ENCODE data around the gene TMEM8B. TPM values are rescaled to one million over a fixed set of nuclear protein-coding genes. Genes with fewer than 3 reads are reported as not detected.

TMEM8B gene
- total and polyA plus RNA-seq, 9 of the 15 experiments (the other 6 are each of a cell fraction or from before 2014, with no cell fraction given): 0.01 to 2.2 (median 1.1) TPM

DNA sequence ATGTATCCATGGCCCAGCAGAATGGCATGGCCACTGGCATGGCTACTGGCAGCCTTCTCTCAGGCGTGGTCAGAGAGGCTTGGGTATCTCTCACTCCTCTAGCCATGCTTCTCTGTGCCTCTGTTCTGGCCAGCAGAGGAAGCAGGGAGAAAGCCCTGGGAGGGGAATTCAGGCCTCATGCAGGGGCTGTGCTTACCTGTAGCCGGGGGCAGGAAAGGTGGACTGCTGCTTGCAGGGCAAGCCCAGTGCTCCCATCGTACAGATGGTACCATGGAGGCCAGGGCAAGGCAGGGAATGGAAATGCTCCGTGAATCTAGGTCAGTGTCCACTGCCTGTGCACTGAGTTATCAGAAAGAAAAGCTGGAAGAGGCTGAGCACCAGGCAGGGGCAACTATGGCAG is 38.5 kb downstream of the TMEM8B start:
- H3K79me2 ChIP-seq (ENCODE audit: control insufficient read depth, insufficient read depth, low read length): no peaks in the 10 kb centered on the region
- no peaks in the 10 kb centered on the region for H3K36me3 ChIP-seq (ENCODE audit: control insufficient read depth, insufficient read depth, low read length)
- 15% methylated on average over 4 of the region's 4 CpGs for WGBS (ENCODE audit: insufficient coverage, low coverage, missing lambda C conversion rate)
- no peak overlapping the region for H2AFZ ChIP-seq (ENCODE audit: low read depth, low read length)
- H3K27ac ChIP-seq (ENCODE audit: extremely low read depth, low read depth, low read length): no peak overlapping the region
- BruUV-seq (replicated peaks): no TSS peak
- in situ Hi-C loops (cut with MboI) (no loop called here), intact Hi-C loops (cut with micrococcal nuclease) (no loop called here)
- POLR2A ChIA-PET: no interaction called here
- no peak overlapping the region for H3K9ac ChIP-seq (ENCODE audit: insufficient read depth in 1 of 2, low read depth in 2 of 2, low read length in 2 of 2)
- no peak for DNase-seq (ENCODE audit: extremely low read depth in 1 of 4, low spot score in 3 of 4)
- no peaks in the 10 kb centered on the region for H4K20me1 ChIP-seq (replicated peaks; ENCODE audit: control insufficient read depth, insufficient read depth, low read length)
- TF ChIP-seq POLR2H (tag; IDR thresholded peaks at IDR 0.05; ENCODE audit: low read depth) (no peak), NFATC3 (IDR thresholded peaks at IDR 0.05) (no peak), ZNF408 (CRISPR knock-in tag; IDR thresholded peaks at IDR 0.05; ENCODE audit: low read depth) (no peak), ZNF23 (CRISPR knock-in tag; IDR thresholded peaks at IDR 0.05) (no peak), RBM17 (IDR thresholded peaks at IDR 0.05; ENCODE audit: borderline replicate concordance, low read depth, low read length) (no peak), ZNF165 (CRISPR knock-in tag; IDR thresholded peaks at IDR 0.05; ENCODE audit: borderline replicate concordance) (no peak), HNRNPK (IDR thresholded peaks at IDR 0.05; ENCODE audit: low read depth, low read length, poor library complexity, severe bottlenecking) (no peak), ZNF184 (CRISPR knock-in tag; IDR thresholded peaks at IDR 0.05) (no peak)
- TF ChIP-seq, protein P1, sequence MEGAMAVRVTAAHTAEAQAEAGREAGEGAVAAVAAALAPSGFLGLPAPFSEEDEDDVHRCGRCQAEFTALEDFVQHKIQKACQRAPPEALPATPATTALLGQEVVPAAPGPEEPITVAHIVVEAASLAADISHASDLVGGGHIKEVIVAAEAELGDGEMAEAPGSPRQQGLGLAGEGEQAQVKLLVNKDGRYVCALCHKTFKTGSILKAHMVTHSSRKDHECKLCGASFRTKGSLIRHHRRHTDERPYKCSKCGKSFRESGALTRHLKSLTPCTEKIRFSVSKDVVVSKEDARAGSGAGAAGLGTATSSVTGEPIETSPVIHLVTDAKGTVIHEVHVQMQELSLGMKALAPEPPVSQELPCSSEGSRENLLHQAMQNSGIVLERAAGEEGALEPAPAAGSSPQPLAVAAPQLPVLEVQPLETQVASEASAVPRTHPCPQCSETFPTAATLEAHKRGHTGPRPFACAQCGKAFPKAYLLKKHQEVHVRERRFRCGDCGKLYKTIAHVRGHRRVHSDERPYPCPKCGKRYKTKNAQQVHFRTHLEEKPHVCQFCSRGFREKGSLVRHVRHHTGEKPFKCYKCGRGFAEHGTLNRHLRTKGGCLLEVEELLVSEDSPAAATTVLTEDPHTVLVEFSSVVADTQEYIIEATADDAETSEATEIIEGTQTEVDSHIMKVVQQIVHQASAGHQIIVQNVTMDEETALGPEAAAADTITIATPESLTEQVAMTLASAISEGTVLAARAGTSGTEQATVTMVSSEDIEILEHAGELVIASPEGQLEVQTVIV (CRISPR knock-in tag; IDR thresholded peaks at IDR 0.05; ENCODE audit: borderline replicate concordance): no peak
- TF ChIP-seq, protein P2, sequence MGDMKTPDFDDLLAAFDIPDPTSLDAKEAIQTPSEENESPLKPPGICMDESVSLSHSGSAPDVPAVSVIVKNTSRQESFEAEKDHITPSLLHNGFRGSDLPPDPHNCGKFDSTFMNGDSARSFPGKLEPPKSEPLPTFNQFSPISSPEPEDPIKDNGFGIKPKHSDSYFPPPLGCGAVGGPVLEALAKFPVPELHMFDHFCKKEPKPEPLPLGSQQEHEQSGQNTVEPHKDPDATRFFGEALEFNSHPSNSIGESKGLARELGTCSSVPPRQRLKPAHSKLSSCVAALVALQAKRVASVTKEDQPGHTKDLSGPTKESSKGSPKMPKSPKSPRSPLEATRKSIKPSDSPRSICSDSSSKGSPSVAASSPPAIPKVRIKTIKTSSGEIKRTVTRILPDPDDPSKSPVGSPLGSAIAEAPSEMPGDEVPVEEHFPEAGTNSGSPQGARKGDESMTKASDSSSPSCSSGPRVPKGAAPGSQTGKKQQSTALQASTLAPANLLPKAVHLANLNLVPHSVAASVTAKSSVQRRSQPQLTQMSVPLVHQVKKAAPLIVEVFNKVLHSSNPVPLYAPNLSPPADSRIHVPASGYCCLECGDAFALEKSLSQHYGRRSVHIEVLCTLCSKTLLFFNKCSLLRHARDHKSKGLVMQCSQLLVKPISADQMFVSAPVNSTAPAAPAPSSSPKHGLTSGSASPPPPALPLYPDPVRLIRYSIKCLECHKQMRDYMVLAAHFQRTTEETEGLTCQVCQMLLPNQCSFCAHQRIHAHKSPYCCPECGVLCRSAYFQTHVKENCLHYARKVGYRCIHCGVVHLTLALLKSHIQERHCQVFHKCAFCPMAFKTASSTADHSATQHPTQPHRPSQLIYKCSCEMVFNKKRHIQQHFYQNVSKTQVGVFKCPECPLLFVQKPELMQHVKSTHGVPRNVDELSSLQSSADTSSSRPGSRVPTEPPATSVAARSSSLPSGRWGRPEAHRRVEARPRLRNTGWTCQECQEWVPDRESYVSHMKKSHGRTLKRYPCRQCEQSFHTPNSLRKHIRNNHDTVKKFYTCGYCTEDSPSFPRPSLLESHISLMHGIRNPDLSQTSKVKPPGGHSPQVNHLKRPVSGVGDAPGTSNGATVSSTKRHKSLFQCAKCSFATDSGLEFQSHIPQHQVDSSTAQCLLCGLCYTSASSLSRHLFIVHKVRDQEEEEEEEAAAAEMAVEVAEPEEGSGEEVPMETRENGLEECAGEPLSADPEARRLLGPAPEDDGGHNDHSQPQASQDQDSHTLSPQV (IDR thresholded peaks at IDR 0.05): no peak
- ATAC-seq: no peak
- H3K4me2 ChIP-seq (ENCODE audit: insufficient read depth, low read length): no peak overlapping the region
- H3K9me1 ChIP-seq (ENCODE audit: control insufficient read depth, insufficient read depth, low read length): no peaks in the 10 kb centered on the region
- H3K27me3 ChIP-seq (ENCODE audit: control insufficient read depth in 2 of 2, insufficient read depth in 2 of 2, low read length in 2 of 2): peaks cover 4 to 38% of the 10 kb centered on the region in 2 experiments; a peak in 3 of 5 replicates
- no peaks in the 10 kb centered on the region for H3K9me3 ChIP-seq (replicated peaks; ENCODE audit: control insufficient read depth, insufficient read depth, low read depth, low read length)
- no peak overlapping the region for H3K4me3 ChIP-seq
- FAIRE-seq: no peak
- CTCF ChIA-PET (ENCODE audit: low intra/inter-chr PET ratio): no interaction called here
- peaks cover 0 to 5% of the 10 kb centered on the region in 2 experiments; a peak in 2 of 5 replicates for H3K4me1 ChIP-seq (replicated peaks in 1 of 2; ENCODE audit: control insufficient read depth in 2 of 2, insufficient read depth in 2 of 2, low read length in 2 of 2)
